ENCODE data around the gene PDE8B. TPM values are rescaled to one million over a fixed set of nuclear protein-coding genes. Genes with fewer than 3 reads are reported as not detected.

PDE8B gene
- total RNA-seq, 1 donor from 2014 or later, result 5.3 TPM

DNA sequence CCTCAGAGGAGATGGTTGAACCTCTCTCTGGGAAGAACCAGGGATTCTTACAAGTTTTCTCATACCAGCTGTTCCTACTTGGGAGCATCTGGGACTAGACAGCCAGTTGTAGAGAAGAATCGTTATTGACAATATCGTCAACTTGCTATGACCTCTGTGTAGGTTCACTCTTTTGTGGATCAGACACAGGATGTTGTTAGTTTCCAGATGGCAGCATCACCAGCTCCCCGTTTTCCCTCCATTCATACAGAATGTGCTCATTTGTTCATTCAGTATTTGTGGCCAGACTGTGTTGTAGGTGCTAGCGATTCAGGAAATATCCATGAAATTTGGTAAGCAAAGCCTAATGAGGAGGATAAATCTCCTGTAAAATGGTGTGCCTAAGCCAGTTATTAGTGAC is 3.7 kb downstream of the PDE8B start:
- peaks cover 9% of the 10 kb centered on the region for H3K4me1 ChIP-seq
- H3K27me3 ChIP-seq (ENCODE audit: low read depth), result peaks cover 48% of the 10 kb centered on the region
- DNase-seq, result no peak
- no peak overlapping the region for H3K27ac ChIP-seq
- ATAC-seq, result no peak
- no peaks in the 10 kb centered on the region for H3K9me3 ChIP-seq
- H3K4me3 ChIP-seq, result no peak overlapping the region
- no peaks in the 10 kb centered on the region for H3K36me3 ChIP-seq
- intact Hi-C loops (cut with DNase I), result no loop called here
- TF ChIP-seq, protein P1, sequence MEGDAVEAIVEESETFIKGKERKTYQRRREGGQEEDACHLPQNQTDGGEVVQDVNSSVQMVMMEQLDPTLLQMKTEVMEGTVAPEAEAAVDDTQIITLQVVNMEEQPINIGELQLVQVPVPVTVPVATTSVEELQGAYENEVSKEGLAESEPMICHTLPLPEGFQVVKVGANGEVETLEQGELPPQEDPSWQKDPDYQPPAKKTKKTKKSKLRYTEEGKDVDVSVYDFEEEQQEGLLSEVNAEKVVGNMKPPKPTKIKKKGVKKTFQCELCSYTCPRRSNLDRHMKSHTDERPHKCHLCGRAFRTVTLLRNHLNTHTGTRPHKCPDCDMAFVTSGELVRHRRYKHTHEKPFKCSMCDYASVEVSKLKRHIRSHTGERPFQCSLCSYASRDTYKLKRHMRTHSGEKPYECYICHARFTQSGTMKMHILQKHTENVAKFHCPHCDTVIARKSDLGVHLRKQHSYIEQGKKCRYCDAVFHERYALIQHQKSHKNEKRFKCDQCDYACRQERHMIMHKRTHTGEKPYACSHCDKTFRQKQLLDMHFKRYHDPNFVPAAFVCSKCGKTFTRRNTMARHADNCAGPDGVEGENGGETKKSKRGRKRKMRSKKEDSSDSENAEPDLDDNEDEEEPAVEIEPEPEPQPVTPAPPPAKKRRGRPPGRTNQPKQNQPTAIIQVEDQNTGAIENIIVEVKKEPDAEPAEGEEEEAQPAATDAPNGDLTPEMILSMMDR (IDR thresholded peaks at IDR 0.05), result no peak

DNA sequence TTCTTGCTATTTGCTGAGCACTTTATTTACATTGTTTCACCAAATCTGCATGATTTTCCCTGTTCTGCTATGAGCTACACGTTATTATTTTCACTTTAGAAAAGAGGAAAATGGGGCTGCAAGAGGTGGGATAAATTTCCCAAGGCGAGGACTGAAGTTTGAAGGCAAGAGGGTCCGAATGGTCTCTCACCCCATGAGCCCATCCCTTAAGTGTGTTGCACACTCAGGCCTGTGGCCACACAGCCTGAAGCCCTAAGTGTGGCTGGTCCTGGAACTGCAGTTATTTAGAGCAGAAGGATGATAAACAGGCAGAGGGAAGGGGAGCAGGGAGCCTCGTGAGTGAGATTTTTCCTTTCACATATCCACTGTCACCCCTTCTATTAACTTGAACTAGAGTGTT is 7.8 kb downstream of the PDE8B start:
- intact Hi-C loops (cut with DNase I), result no loop called here
- H3K4me3 ChIP-seq, result no peak overlapping the region
- TF ChIP-seq, protein P1 (IDR thresholded peaks at IDR 0.05), result no peak
- no peaks in the 10 kb centered on the region for H3K4me1 ChIP-seq
- ATAC-seq (no peak), DNase-seq (no peak)
- no peaks in the 10 kb centered on the region for H3K9me3 ChIP-seq
- peaks cover 16% of the 10 kb centered on the region for H3K27me3 ChIP-seq (ENCODE audit: low read depth)
- no peaks in the 10 kb centered on the region for H3K36me3 ChIP-seq
- H3K27ac ChIP-seq, result no peak overlapping the region

DNA sequence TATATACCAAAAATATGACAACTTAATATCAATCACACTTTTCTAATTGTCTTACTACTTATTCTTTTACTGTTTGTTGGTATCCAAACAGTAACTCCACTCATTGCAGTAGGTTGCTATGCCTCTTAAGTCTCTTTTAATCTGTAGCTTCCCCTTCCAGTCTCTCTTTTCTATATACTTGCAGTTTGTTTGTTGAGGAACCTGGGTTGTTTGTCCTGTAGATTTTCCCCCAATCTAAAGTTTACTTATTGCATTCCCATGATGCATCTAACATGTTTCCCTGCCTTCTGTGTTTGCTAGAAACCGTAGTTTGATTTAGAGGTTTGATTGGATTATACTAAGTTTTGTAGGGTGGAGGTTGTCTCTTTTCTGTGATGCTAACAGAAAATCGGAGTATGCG is 10.6 kb downstream of the PDE8B start:
- H3K4me3 ChIP-seq, result no peak overlapping the region

DNA sequence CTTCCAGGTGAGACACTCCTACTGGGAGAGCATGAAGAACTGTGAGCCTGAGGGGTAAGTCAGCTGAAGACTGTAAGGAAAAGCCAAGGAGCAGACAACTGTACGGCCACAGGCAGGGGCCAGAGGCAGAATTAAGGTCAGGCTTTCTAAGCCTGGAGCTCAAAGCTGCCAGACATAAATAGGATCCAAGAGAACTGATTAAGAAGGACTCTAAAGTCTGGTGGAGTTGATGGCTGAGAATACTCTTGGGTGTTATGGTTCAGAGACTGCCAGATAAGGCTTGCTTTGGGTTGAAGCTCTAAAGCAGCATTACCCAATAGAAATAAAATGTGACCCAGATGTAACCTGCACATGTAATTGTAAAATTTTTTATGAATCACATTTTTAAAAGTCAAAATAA is 12.2 kb downstream of the PDE8B start:
- H3K9me3 ChIP-seq, result no peaks in the 10 kb centered on the region
- no peak for DNase-seq
- no peaks in the 10 kb centered on the region for H3K4me1 ChIP-seq
- intact Hi-C loops (cut with DNase I), result no loop called here
- ATAC-seq, result no peak
- H3K36me3 ChIP-seq, result no peaks in the 10 kb centered on the region
- no peak overlapping the region for H3K4me3 ChIP-seq
- H3K27ac ChIP-seq, result no peak overlapping the region
- TF ChIP-seq, protein P1 (IDR thresholded peaks at IDR 0.05), result no peak
- no peaks in the 10 kb centered on the region for H3K27me3 ChIP-seq (ENCODE audit: low read depth)

More for the DNA sequence above, 10.6 kb downstream of the PDE8B start:
- intact Hi-C loops (cut with DNase I), result no loop called here
- no peaks in the 10 kb centered on the region for H3K9me3 ChIP-seq
- H3K27me3 ChIP-seq (ENCODE audit: low read depth), result peaks cover 3% of the 10 kb centered on the region
- no peak for ATAC-seq
- H3K27ac ChIP-seq, result no peak overlapping the region
- TF ChIP-seq, protein P1 (IDR thresholded peaks at IDR 0.05), result no peak
- no peak for DNase-seq
- H3K36me3 ChIP-seq, result no peaks in the 10 kb centered on the region
- no peaks in the 10 kb centered on the region for H3K4me1 ChIP-seq

DNA sequence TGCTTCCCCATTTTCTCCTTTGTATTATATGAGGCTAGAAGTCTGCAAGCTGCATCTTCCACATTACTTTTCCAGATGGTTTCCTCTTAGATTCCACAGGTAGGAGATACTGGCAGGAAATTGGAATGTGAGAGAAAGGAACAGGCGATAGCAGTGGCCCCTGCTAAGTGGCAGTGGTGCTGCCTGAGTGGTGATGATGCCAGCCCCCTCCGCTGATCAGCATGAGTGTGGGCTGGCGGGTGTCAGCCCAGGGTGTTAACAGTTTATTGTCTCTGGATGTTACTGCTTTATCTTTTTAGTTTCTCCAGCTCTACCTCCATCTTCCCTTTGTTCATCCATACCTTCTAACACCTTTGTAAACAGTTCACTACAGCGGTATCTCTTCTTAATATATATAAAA is 13.2 kb downstream of the PDE8B start:
- H3K27ac ChIP-seq, result no peak overlapping the region
- H3K4me3 ChIP-seq, result no peak overlapping the region
- H3K4me1 ChIP-seq, result no peaks in the 10 kb centered on the region
- no peak for DNase-seq
- intact Hi-C loops (cut with DNase I), result no loop called here
- no peaks in the 10 kb centered on the region for H3K27me3 ChIP-seq (ENCODE audit: low read depth)
- no peak for ATAC-seq
- TF ChIP-seq, protein P1 (IDR thresholded peaks at IDR 0.05), result no peak
- no peaks in the 10 kb centered on the region for H3K36me3 ChIP-seq
- no peaks in the 10 kb centered on the region for H3K9me3 ChIP-seq

Data from lower lobe of right lung (tissue), 2 donors.